H1 (cell line): ENCODE data around the gene KCTD2. TPM values are rescaled to one million over a fixed set of nuclear protein-coding genes. Genes with fewer than 3 reads are reported as not detected.
A peak's percentile ranks its signal among the peaks of the same experiment; 100 is the strongest.

Source experiments
- CTCF ChIA-PET: fragments of 300-600 bp; sonication (Branson Sonifier 250); formaldehyde crosslinking; loops from one replicate; lab custom pipeline; 2021; ENCODE audit not compliant: partially characterized antibody; lab: Charles Lee
- POLR2A ChIA-PET: fragments of 300-600 bp; sonication (Branson Sonifier 250); formaldehyde crosslinking; loops from one replicate; lab custom pipeline; 2021; ENCODE audit warnings: inconsistent platforms; ENCODE audit not compliant: partially characterized antibody; lab: Charles Lee
- DNase-seq, 2 experiments: peaks; one replicate each; pipeline versions ENCODE4 v3.0.0 to v3.0.0-alpha.2; 2010 to 2022; ENCODE audit warnings: low spot score in 2 of 2, low read depth in 1 of 2, mixed read lengths in 1 of 2
- FAIRE-seq: peaks from 2 replicates; lab custom pipeline; 2011; peaks lifted over from hg19 to GRCh38; lab: Jason Lieb, UNC
- H2AFZ ChIP-seq: 2 replicates; pipeline ENCODE4 v1.8.1; 2012; ENCODE audit warnings: low read length, inconsistent platforms
- H2AK5ac ChIP-seq: 2 replicates; pipeline ENCODE4 v1.6.1; 2013; ENCODE audit warnings: low read depth, low read length
- H2BK120ac ChIP-seq: replicated peaks from 2 replicates; pipeline ENCODE3; 2013; ENCODE audit warnings: low read depth, low read length, inconsistent platforms
- H2BK12ac ChIP-seq: 2 replicates; pipeline ENCODE4 v1.6.1; 2013; ENCODE audit warnings: low read depth, low read length
- H2BK15ac ChIP-seq: 2 replicates; pipeline ENCODE4 v1.6.1; 2013; ENCODE audit warnings: low read length
- H2BK20ac ChIP-seq: 2 replicates; pipeline ENCODE4 v1.6.1; 2013; ENCODE audit warnings: low read length
- H2BK5ac ChIP-seq: 2 replicates; pipeline ENCODE4 v1.6.1; 2013; ENCODE audit warnings: low read depth, low read length
- H3K14ac ChIP-seq: 2 replicates; pipeline ENCODE4 v1.6.1; 2013; ENCODE audit warnings: inconsistent platforms; ENCODE audit not compliant: insufficient read length
- H3K18ac ChIP-seq: 2 replicates; pipeline ENCODE4 v1.6.1; 2013; ENCODE audit warnings: low read length; ENCODE audit errors: extremely low read depth
- H3K23ac ChIP-seq: 2 replicates; pipeline ENCODE4 v1.6.1; 2013; ENCODE audit warnings: inconsistent platforms; ENCODE audit not compliant: insufficient read length
- H3K23me2 ChIP-seq: 2 replicates; pipeline ENCODE4 v1.6.1; 2013; ENCODE audit warnings: low read depth, low read length
- H3K27ac ChIP-seq: 2 replicates; pipeline ENCODE4 v1.6.1; 2011; ENCODE audit warnings: low read depth, low read length, inconsistent platforms
- H3K27me3 ChIP-seq, 4 experiments: replicated peaks in 1 of 4; 1 replicate in 1 of 4; 2 replicates in 3 of 4; pipeline versions ENCODE4 v1.6.1 to v1.8.1; 2011 to 2013; ENCODE audit warnings: low read length in 3 of 4, mild to moderate bottlenecking in 3 of 4, inconsistent platforms in 2 of 4, mixed read lengths in 2 of 4, moderate library complexity in 1 of 4; ENCODE audit not compliant: control insufficient read depth in 3 of 4, insufficient read depth in 3 of 4; ENCODE audit errors: extremely low read depth in 1 of 4
- H3K36me3 ChIP-seq, 4 experiments: 2 replicates each; pipeline versions ENCODE4 v1.6.1 to v1.8.1; 2011 to 2013; ENCODE audit warnings: mild to moderate bottlenecking in 4 of 4, low read length in 3 of 4, moderate library complexity in 2 of 4, control low read depth in 1 of 4, inconsistent platforms in 1 of 4; ENCODE audit not compliant: insufficient read depth in 4 of 4, control insufficient read depth in 2 of 4
- H3K4ac ChIP-seq: replicated peaks from 2 replicates; pipeline ENCODE3; 2013; ENCODE audit warnings: low read length, low read depth, mixed read lengths, inconsistent platforms; ENCODE audit not compliant: insufficient read length
- H3K4me1 ChIP-seq, 4 experiments: replicated peaks in 1 of 4; 1 replicate in 1 of 4; 2 replicates in 3 of 4; pipeline versions ENCODE4 v1.6.1 to v1.8.1; 2011 to 2013; ENCODE audit warnings: low read length in 3 of 4, inconsistent platforms in 2 of 4, mixed read lengths in 1 of 4; ENCODE audit not compliant: insufficient read depth in 4 of 4, control insufficient read depth in 3 of 4
- H3K4me2 ChIP-seq, 2 experiments: 2 replicates each; pipeline versions ENCODE4 v1.6.1 to v1.8.1; 2011 to 2013; ENCODE audit warnings: low read depth in 2 of 2, low read length in 2 of 2, control low read depth in 1 of 2, inconsistent platforms in 1 of 2, mild to moderate bottlenecking in 1 of 2; ENCODE audit not compliant: insufficient read depth in 1 of 2
- H3K4me3 ChIP-seq, 4 experiments: fragments of 200-600, 300-600 bp in 1 of 4; sonication (generic), shearing (Covaris generic), sonication (Bioruptor Twin) in 1 of 4; 2 replicates each; pipeline versions ENCODE4 v1.5.1 to v1.8.1; 2011 to 2016; ENCODE audit warnings: low read length in 4 of 4, low read depth in 3 of 4, control low read depth in 2 of 4, inconsistent platforms in 2 of 4, mild to moderate bottlenecking in 2 of 4, mixed read lengths in 1 of 4, moderate library complexity in 1 of 4; ENCODE audit not compliant: insufficient read depth in 2 of 4; ENCODE audit errors: extremely low read depth in 1 of 4
- H3K56ac ChIP-seq: replicated peaks from 2 replicates; pipeline ENCODE3; 2013; ENCODE audit warnings: low read depth, mild to moderate bottlenecking, mixed read lengths, low read length, inconsistent platforms; ENCODE audit not compliant: insufficient read length
- H3K79me1 ChIP-seq: 2 replicates; pipeline ENCODE4 v1.6.1; 2013; ENCODE audit warnings: low read depth, low read length, control low read depth
- H3K79me2 ChIP-seq, 2 experiments: 2 replicates each; pipeline versions ENCODE4 v1.6.1 to v1.8.1; 2012 to 2013; ENCODE audit warnings: low read length in 2 of 2, mild to moderate bottlenecking in 2 of 2, inconsistent platforms in 1 of 2; ENCODE audit not compliant: insufficient read depth in 2 of 2, control insufficient read depth in 1 of 2
- H3K9ac ChIP-seq, 4 experiments: replicated peaks in 1 of 4; 1 replicate in 1 of 4; 2 replicates in 3 of 4; pipeline versions ENCODE4 v1.6.1 to v1.8.1; 2011 to 2013; ENCODE audit warnings: low read depth in 3 of 4, low read length in 3 of 4, control low read depth in 2 of 4, mild to moderate bottlenecking in 2 of 4, moderate library complexity in 2 of 4, inconsistent platforms in 1 of 4; ENCODE audit errors: extremely low read depth in 1 of 4
- H3K9me3 ChIP-seq, 2 experiments: 2 replicates each; pipeline versions ENCODE4 v1.6.1 to v1.8.1; 2012 to 2013; ENCODE audit warnings: mild to moderate bottlenecking in 2 of 2, moderate library complexity in 2 of 2, control low read depth in 1 of 2, inconsistent platforms in 1 of 2, low read depth in 1 of 2, low read length in 1 of 2, mixed read lengths in 1 of 2; ENCODE audit not compliant: insufficient read depth in 2 of 2
- H4K20me1 ChIP-seq, 2 experiments: replicated peaks in 1 of 2; 2 replicates each; pipeline versions ENCODE3 to v1.8.1; 2011 to 2013; ENCODE audit warnings: inconsistent platforms in 2 of 2, low read length in 2 of 2, mild to moderate bottlenecking in 1 of 2; ENCODE audit not compliant: insufficient read depth in 2 of 2, control insufficient read depth in 1 of 2
- H4K5ac ChIP-seq: 2 replicates; pipeline ENCODE4 v1.6.1; 2013; ENCODE audit warnings: low read length, low read depth, mixed read lengths, inconsistent platforms; ENCODE audit not compliant: insufficient read length
- H4K8ac ChIP-seq: 2 replicates; pipeline ENCODE4 v1.8.0; 2013; ENCODE audit warnings: mild to moderate bottlenecking, moderate library complexity, low read length, inconsistent platforms; ENCODE audit not compliant: insufficient read depth; ENCODE audit errors: extremely low read depth
- H4K91ac ChIP-seq: replicated peaks from 2 replicates; pipeline ENCODE3; 2013; ENCODE audit warnings: low read length, mixed read lengths, inconsistent platforms; ENCODE audit not compliant: insufficient read length
- GABPA ChIP-seq: IDR thresholded peaks from 2 replicates; pipeline ENCODE4 v1.6.1; 2011; ENCODE audit warnings: mild to moderate bottlenecking, low read length, moderate library complexity, borderline replicate concordance; ENCODE audit not compliant: insufficient read depth
- SIRT6 ChIP-seq: IDR thresholded peaks from one replicate; pipeline ENCODE4 v1.7.1; 2012; ENCODE audit warnings: low read length, inconsistent platforms
- SRF ChIP-seq: IDR thresholded peaks from 2 replicates; pipeline ENCODE4 v1.6.1; 2011; ENCODE audit warnings: mild to moderate bottlenecking, low read depth, low read length, moderate library complexity
- WGBS, 2 experiments: shearing (Covaris generic) in 1 of 2; methylation state at CpG; one replicate each; pipeline versions ENCODE4 v1.1.6 to v1.1.7; 2013 to 2015; ENCODE audit warnings: low lambda C conversion rate in 2 of 2, mixed read lengths in 2 of 2, inconsistent platforms in 1 of 2, low coverage in 1 of 2, missing lambda C conversion rate in 1 of 2; ENCODE audit not compliant: insufficient replicate concordance in 2 of 2, insufficient coverage in 1 of 2, insufficient read length in 1 of 2; ENCODE audit errors: extremely low coverage in 1 of 2, missing lambda C conversion rate in 1 of 2; 5-methylcytosine and 5-hydroxymethylcytosine counted together
- polyA plus RNA-seq, 7 experiments: library from polyadenylated mRNA; depleted of rRNA in 3 of 7; stranded (reverse) in 5 of 7; unstranded in 2 of 7; fragments of >200 nt in 5 of 7; fragments of 200-250 nt in 2 of 7; gene quantifications; 1 replicate in 5 of 7; 2 replicates in 1 of 7; 4 replicates in 1 of 7; pipeline versions ENCODE4 v1.2.1 to v1.2.3, GENCODE V29; 2011 to 2013; ENCODE audit warnings: missing spikeins in 2 of 7, mixed read lengths in 2 of 7
- total RNA-seq: library from RNA; stranded (reverse); fragmentation: NEBNext Ultra II Directional; extraction: Animal tissue kit (Norgen Biotek cat#: 25700); gene quantifications from 2 replicates; pipeline ENCODE4 v1.2.1, GENCODE V29; 2021

KCTD2 gene
- total and polyA plus RNA-seq, 2 of the 8 experiments (the other 6 are each of a cell fraction or from before 2014, with no cell fraction given): 33.7 to 36.8 TPM

GRCh38 chr17:75109046-75109406 is 62.0 kb downstream of the KCTD2 start:
- peak overlapping the region; percentile 56 for H2AFZ ChIP-seq

More at GRCh38 chr17:75109046-75109406, 62.0 kb downstream of the KCTD2 start:
- Histone ChIP-seq H3K9ac (peak overlapping the region in 2 of 4 experiments; percentile 6 to 39; a peak in 2 of 7 replicates), H2BK5ac (no peak overlapping the region), H4K20me1 (no peaks in the 10 kb centered on the region), H3K4me2 (peak overlapping the region; percentile 82 to 98), H3K4me1 (peaks cover 0 to 2% (median under 1%) of the 10 kb centered on the region in 4 experiments; a peak in 3 of 7 replicates), H2BK15ac (no peak overlapping the region), H3K23ac (no peak overlapping the region), H4K8ac (peak overlapping the region; percentile 71; the same call in 1 of the 2 replicates), H2BK20ac (no peak overlapping the region), H3K56ac (no peak overlapping the region), H2AK5ac (no peak overlapping the region), H3K14ac (no peak overlapping the region), H3K79me1 (peaks cover 5% of the 10 kb centered on the region; the same call in 1 of the 2 replicates), H3K79me2 (0 out of 4 replicates have a peak, but pooled peaks cover 0 to 3% of the 10 kb centered on the region in 2 experiments), H3K27ac (no peak overlapping the region), H2BK12ac (no peak overlapping the region), H3K36me3 (no peaks in the 10 kb centered on the region; a peak in 1 of 8 replicates), H2BK120ac (no peak overlapping the region), H4K5ac (no peak overlapping the region), H3K18ac (no peak overlapping the region; the same call in 1 of the 2 replicates), H3K4ac (no peak overlapping the region), H3K23me2 (peaks cover 12% of the 10 kb centered on the region; the same call in 1 of the 2 replicates), H3K4me3 (peak overlapping the region; percentile 49 to 78 (median 75)), H4K91ac (no peak overlapping the region), H3K27me3 (no peaks in the 10 kb centered on the region), H3K9me3 (no peaks in the 10 kb centered on the region)
- DNase-seq (no peak), FAIRE-seq (no peak)
- 18% methylated on average over 22 of the region's 22 CpGs; no CpG with 5 or more reads in 1 of the 2 experiments for WGBS, 2 experiments
- TF ChIP-seq SRF: no peak
- no peak for TF ChIP-seq GABPA
- no peak for TF ChIP-seq SIRT6
- POLR2A ChIA-PET: interaction anchor here (0.6 to 1.8 kb wide), 13 partner anchors 12 to 152 kb away, joined by 3 to 8 read pairs (median 4); partner anchors contain the start of genes GGA3, JPT1 and MRPS7
- CTCF ChIA-PET: interaction anchor here (1.1 to 9.6 kb wide), 5 partner anchors 18 to 148 kb away, joined by 3 to 239 read pairs (median 3); partner anchors contain the start of gene NT5C
